GM18867 (cell line): Measurements from ENCODE around the gene KCNJ9.
"Not testable (repeated sequence)": the region's sequence is repeated elsewhere in the genome, so short reads cannot be mapped to it uniquely, and the experiment has no call there.

Experiments used
- ATAC-seq: cut with Tn5 transposase; IDR thresholded peaks from one replicate; pipeline ENCODE4 v1.9.1; 2021; ENCODE audit warnings: mild to moderate bottlenecking, moderate library complexity; ENCODE audit not compliant: unreplicated experiment

KCNJ9 gene

DNA sequence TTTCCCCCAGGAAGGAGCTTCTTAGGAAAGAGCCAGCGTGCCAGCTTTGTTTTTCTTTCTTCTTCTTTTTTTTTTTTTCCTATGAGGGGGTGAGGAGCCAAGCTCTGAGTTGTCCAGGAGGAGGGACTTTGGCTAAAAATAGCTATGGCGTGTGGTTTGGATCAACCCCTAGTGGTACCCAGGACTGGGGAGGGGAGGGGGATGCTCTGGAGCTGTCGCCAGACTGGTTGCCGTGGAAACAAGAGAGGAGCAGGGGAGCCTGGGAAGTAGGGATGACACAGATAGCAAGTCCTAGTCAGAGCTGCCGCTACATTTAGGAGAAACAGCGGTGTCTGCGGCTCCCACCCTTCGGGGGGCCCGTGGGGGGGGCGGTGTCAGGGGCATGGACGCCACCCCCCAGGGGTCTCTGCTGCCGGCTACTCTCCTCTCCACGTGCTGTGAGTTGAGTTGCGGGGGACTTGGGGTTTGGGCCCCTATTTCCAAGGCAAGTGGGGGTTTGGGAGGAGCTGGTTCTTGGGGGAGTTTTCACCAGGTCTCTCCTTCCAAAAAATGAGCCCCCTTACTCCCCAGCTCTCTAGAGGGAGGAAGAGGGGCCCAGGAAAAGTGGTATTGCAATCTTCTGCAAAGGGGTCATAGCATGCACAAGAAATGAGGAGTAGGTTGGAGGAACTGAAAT is at the start of gene KCNJ9:
Gene KCNJ9 (plus strand): TSS at position 278 of the 676 bp plus-strand sequence. CDS start 2,493 bp downstream, outside the sequence.
- ATAC-seq = no peak

DNA sequence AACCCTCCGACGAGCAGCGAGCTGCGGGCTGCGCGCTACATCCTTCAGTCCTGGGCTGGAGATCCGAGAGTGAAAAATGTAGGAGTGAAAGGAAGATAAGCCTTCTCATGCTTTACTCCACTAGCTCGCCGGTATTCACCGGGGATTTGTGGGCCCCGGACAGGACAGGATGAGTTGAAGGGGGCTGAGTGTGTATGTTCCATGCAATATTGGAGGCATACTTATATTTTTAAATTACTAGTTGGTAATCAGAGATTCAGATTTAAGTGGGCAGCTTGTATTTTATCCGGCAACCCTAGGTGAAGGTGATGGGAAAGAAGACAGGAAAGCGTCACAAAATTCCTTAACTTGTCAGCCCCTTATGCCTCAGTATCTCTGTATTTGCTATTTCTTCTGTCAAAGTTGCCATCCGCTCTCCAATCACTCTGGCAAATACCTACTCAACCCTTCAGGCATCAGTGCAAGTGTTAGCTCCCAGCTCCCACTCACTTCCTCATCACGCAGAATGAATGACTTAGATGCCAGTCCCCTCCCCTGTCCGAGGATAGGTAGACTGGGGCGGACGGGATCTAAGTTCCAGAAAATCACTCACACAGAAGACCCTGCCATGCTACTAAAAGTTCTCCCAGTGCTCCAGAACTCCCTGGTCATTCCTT is 49.0 kb upstream of the KCNJ9 start:
- ATAC-seq = no peak

DNA sequence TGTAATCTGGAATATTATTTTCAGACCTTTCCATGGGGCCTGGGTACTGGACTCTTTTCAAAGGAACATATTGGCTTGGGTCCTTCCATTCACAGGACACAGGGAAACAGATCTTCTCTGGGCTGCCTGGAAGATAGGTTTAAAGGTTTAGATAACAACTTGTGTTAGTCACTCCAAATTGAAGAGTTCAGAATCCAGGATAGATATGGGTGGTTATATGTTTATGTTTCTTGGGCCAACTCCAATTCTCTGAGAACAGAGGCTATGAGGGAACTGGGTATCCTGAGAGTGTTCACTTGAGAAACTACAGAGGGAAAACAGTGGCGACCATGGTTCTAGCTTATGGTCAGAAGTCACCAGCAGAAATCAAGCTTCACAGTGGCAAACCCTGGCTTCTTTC is 40.9 kb upstream of the KCNJ9 start:
- no peak for ATAC-seq

DNA sequence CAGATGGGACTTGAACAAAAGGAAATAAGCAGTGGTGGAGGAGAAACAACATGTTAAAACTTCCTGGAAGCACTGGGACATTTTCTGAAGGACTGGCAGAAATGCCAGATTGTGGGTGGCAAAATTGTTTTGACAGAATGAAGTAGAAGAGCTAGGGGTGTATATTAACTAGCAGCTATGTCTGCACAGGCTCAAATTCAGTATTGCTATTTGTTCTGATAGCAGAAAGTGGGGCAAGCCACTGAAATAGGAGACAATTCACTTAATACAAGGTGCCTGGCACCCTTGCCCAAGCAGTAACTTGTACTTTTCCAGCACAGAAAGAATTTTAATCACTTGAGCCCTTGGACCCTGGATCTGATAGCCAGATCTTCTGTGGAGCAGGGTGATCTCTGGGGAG is 37.8 kb upstream of the KCNJ9 start:
- no peak for ATAC-seq

DNA sequence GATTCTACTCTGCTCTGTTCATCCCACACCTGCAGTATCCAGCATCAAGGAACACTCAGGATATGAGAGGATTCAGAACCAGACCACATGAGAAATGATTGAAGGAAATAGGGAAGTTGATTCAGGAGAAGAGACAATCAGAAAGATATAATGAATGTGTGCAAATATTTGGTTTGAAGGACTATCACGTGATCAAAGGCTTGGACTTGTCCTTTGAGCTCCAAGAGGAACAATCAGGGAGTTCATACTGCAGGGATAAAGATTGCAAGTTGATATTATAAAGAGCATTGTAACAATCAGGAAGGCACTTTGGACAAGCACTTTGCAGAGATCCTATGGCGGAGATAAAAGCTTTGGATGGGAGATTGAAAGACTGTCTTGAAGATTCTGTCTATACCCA is 35.7 kb upstream of the KCNJ9 start:
- ATAC-seq = no peak

DNA sequence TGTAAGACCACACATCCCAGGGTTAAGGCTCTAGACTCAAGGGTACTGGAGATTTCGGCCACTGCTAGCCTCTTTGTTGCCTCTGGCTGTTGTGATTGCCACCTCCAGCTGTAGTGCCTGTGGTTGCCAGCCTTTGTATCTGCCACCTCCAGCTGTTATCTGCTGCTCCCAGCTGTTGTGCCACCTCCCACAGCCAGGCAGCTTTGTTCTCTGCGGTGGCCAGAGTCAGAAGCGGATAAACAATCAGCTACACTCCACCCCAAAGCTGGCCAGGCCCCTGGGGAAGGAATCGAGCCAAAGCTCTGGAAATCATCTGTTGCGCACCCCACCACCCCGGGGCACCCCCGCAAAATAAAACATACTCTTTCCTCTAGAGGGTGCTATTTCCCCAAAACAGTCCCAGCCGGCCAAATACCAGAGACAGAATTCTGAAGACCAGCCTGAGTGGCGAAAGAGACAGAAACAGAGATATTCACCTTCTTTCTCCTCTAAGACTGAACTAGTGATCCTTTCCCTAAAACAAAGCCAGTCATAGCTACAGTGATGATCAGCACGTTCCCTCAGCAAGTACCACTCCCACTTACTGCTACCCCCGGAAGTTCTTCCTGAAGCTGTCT is 34.7 kb upstream of the KCNJ9 start:
- peak; percentile 78 for ATAC-seq

DNA sequence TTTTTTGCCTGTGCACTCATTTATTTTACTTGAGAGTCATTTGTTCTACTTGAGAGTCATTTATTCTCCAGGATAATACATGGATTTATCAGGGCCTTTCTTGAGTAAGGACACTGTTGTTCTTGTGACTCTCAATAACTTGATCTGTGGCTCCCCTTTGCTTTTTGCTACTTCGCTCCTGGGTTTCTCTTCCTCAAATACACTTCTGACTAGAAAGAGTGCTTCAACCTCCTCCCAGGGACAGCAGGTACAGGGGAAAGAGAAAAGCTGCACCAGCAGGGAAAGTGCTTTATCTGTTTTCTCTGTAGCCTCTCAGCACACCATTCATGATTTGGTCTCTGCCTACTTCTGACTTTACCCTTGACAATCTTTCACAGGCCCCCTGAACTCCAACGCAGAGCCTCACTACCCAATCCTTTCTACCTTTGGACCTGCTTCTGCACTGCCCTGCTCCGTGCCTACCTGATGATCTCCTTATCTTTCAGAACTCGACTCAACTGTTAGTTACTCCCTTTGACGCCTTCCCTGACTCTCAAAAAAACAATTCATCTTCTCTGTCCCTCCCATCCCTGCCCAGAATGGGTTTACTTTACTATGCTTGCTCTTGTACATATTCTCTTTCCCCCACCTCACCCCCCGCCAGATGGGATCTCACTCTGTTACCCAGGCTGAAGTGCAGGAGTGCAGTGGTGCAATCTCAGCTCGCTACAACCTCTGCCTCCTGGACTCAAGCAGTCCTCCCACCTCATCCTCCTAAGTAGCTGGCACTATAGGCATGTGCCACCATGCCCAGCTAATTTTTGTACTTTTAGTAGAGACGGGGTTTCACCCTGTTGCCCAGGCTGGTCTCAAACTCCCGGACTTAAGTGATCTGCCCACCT is 34.0 kb upstream of the KCNJ9 start:
- ATAC-seq = peak; percentile 52

DNA sequence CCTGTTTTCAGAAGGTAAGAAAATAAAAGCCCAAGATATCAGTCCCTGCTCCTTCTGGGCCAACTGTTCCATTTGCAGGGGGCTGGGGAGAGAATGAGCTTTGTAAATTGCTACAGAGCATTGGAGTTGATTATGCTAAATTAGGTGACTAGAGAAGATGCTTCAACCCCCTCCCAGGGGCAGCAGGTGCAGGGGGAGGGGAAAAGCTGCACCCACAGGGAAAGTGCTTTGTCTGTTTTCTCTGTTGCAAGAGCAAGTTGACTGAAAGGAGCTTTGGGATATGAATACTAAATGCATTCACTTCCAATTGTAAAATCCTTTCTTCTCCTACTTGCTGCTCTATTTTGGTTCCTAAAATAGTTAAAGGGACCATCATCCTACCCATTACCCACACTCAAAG is 33.0 kb upstream of the KCNJ9 start:
- ATAC-seq = no peak

DNA sequence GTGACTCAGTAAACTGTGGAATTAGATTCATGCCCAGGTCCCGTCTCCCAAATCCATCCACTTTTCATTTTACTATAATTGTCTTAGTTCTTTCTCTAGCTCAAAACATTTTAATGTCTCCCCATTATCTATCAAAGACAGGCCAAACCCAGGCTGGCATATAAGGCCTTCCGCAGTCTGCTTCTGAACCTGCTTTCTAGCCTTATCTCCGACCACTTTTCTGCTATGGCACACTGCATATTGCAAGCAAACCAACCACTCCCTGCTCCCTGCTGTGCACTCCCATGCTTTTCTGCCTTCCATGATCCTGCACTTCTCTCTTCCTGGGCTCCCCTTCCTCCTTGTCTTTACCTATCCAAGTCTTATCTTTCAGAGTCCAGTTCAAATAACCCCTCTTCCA is 32.2 kb upstream of the KCNJ9 start:
- no peak for ATAC-seq

DNA sequence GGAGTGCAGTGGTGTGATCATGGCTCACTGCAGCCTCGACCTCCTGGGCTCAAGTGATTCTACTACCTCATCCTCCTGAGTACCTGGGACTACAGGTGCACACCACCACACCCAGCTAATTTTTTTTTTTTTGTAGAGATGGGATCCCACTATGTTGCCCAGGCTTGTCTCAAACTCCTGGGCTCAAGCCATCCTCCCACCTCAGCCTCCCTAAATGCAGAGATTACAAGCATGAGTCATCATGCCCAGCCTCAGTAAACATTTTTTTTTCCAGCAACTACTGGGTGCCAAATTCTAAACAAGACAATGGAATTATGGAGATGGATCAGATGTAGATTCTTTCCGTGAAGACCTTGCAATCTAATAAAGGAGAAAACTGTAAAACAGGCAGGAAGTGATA is 31.2 kb upstream of the KCNJ9 start:
- not testable (repeated sequence) for ATAC-seq

DNA sequence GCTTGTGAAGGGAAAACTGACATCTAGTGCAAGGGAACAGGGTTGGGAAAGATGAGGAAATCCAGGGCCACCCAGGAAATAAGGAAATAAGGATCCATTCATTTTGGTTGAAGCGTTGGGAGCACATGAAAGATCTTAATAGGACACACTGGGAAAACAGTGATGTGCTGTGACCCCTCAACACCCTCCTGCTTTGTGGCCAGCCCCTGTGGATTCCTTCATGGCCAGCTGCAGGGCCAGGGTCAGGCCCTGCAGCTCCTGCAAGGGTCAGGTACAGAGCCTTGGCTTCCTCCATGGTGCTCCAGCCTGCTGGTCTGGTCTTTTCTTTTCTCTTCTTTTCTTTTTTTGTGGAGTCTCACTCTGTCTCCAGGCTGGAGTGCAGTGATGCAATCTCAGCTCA is 30.7 kb upstream of the KCNJ9 start:
- ATAC-seq = no peak

DNA sequence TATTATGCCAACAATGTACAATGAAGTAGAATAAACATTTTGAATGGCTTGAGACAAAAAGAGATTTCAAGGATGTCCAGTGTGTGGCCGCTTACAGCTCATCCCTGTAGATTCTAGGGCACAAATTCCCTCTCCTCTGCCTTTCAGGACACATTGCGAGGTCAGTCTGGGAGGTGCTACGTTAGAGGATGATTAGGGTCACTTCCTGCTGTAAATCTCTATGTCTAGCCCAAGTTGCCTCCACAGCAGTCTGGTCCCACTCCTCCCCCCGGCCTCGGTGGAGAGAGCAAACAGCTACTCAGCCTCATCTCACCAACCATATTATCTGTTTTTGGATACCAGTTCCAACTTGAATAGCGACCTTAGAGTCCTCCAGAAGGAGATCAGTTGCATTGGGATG is 28.4 kb upstream of the KCNJ9 start:
- ATAC-seq = no peak

DNA sequence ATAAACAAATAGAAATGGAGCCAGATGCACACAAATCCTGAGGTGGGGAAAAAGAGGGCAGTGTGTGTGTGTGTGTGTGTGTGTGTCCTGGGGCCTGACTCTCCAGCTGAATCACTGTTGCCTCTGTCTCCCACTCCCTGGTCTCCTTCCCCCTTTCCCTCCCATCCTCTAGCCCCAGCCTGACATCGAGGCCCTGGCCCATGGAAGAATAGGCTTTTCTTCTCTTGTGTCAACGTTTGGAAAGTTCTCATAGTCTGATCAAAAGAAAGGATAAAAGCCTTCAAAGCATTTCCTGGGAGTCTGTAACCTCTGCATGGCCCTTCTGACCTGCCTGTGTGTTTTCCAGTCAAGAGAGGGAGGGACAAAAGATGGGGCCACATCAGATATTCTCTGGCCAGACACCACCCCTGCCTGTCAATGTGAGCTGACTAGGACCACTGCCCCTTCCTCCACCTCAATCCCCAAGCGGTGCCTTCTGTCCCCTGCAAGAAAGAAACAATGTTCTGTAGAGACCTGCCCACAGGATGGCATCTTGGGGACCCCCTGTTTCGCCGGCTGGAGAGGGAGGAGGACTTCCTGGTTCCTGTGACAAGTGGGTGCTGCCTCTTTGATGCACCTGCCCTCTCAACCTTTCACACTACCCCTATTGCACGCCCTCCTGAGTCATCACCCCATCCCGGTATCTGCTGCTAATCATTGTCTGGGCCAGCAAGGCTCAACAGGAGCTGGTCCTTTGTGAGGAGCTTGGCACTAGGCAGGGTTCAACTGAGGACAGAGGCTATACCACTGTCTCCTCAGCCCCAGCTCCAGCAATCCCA is 27.6 kb upstream of the KCNJ9 start:
- no peak for ATAC-seq

DNA sequence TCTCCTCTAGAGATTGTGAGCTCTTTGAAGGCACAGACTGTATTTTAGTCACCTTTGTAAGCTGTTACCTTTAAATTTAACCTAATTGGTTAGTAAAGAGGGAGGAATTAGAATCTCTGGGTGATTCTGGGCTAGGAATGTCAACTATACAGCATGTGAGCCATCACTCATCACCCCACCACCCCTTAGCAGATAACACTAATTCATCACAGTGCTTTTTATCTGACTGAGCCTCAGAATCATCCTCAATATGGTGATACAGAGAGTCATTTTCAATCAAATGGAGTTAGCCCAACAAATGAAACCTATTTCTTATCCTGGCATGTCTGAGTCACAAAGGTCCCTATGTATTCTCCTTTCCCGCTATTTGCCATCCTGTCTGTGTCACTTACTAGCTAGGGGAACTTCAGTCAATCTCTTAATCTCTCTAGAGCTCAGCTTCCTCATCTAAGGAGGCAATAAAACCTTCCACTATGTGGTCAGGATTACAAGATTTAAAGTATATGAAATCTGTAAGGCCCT is 24.6 kb upstream of the KCNJ9 start:
- no peak for ATAC-seq

DNA sequence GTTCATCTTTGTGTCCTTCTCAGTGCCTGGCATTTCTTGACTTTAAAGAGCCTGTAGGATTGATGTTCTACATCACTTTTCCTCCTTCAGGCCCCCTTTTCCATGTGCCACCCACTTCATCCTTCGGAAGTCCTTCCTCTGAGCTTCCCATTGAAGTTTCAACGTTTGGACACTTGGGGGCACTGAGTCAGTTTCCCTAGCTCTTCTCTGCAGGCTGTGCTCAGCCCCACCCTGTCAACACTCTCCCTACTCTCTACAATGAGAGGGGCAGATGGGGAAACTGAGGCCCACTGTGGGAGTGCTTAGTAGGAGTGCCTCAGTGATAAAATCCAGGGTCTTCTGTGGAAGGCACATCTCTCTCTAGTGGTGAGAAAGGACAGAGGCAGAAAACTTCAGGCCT is 23.3 kb upstream of the KCNJ9 start:
- no peak for ATAC-seq

DNA sequence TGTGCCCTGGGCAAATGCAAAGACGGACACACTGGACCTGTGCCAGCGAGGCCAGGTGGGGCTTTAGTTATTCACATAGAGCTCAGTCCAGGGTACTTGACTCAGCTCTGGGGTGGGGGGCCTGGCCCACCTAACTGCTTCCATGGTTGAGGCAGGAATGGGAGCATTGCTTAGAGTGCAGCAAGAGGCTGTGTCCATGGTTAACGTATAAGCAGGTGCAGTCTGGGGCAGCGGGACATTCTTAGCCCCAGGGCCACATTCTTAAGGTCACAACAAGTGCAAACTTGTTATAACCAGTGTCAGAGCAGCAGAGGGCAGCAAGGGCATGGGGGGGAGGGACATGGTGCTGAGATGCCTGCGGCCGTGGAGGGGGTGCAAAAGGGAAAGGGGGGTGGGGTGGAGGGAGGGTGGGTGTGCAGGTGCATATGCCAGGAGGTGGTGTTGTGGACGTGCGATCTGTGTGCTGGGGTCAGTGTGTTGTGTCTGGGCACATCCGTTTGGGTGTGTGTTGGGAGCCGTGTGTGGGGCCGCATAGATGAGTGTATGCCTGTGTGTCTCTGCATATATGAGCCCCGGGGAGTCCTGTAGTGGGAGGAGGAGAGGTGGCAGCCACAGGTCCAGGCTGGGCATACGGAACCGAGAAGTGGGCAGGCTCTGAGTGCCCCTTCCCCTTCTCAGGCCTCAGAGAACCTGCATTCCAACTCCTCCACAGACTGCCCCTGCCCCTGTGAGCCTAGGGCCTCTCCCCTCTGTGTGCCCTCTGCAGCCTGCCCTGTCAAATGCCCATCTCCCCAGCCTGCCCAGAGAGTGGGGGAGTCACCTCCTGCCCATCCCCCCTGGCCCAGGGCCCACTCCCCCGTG is 19.7 kb upstream of the KCNJ9 start:
- ATAC-seq = no peak

DNA sequence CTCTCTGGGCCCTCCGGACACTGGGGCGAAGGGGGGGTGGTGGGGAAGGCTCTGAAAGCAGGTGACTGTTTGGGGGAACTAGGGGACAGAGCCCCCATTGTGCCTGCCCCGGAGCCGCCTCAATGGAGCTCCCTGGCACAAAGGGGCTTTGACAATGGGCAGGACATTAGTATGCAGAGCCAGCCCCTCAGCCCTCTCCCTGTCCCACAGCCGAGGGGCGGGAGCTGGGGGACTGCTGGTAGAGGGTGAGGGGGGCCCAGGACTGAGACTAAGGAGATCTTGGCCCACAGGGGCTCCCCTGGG is 19.2 kb upstream of the KCNJ9 start:
- ATAC-seq = no peak

DNA sequence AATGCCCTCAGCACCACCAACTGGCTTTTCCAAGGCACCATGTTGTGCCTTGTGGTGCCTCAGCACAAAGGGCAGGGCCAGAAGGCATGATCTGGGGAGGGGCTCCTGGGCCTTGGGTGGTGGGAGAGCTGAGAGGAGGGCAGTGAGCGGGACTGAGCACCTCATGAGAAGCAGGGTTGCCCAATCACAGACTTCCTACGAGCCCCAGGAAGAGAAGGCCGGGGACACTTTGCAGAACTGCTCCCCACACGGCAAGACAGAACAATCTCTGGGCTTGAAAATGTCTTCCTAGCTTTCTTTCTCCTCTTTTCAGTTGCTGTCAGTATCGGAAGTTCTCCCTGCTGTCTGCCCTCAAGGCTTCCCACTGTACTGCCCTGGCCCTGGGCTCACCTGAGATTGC is 18.2 kb upstream of the KCNJ9 start:
- ATAC-seq = no peak

DNA sequence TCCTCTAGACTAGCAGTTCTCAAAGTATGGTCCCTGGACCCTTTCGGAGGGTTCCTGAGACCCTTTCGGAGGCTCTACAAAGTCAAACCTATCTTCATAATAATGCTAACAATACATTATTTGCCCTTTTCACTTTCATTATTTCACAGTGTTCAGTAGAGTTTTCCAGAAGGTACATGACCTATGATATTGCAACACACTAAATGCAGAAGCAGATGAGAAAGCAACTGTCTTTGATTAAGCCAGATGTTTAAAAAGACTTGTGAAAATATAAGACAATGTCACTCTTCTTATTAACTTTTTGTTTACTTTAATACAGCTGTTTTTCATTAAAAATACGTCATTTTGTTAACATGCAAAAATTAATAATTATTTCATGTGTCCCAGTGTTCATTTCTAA is 17.2 kb upstream of the KCNJ9 start:
- no peak for ATAC-seq

DNA sequence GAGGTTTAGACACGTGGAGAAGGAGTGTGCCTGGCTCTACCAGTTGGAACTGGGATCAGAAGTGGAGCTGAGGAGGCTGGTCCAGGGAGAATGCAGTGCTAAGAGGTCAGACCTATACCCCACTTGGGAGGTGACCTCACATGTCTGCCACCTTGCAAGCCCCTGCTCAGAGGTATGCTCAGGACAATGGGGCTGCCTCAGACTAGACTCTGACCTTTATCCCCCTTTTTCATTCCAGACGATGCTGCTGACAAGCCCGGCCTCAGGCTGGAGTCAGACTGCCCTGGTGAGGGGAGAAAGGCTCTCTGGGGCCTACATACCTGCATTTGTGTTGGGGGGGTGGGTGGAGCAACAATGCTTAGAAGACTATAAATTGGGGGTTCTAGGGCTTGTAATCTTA is 16.6 kb upstream of the KCNJ9 start:
- ATAC-seq = no peak
